OCI-LY1 (cell line): ENCODE data around the gene PARN.

Experiments used
- H2AFZ ChIP-seq: fragments of 200-600 bp; sonication (generic), shearing (Covaris generic); 2 replicates; pipeline ENCODE4 v1.6.0; 2014; ENCODE audit warnings: antibody characterized with exemption, mild to moderate bottlenecking, low read length
- H3F3A ChIP-seq: fragments of 200-600 bp; sonication (generic), shearing (Covaris generic); 2 replicates; pipeline ENCODE4 v1.6.0; 2014; ENCODE audit warnings: mild to moderate bottlenecking, antibody characterized with exemption, low read length, moderate library complexity; ENCODE audit not compliant: insufficient read depth
- H3K27ac ChIP-seq: fragments of 200-600 bp; sonication (generic); 2 replicates; pipeline ENCODE4 v1.5.1; 2014; ENCODE audit warnings: low read length, mixed run types, mild to moderate bottlenecking, low read depth; ENCODE audit not compliant: poor library complexity, severe bottlenecking
- H3K27me3 ChIP-seq: fragments of 200-600 bp; sonication (generic); 2 replicates; pipeline ENCODE4 v1.6.0; 2014; ENCODE audit warnings: antibody characterized with exemption, mild to moderate bottlenecking, low read length, moderate library complexity; ENCODE audit not compliant: insufficient read depth
- H3K36me3 ChIP-seq: fragments of 200-600 bp; sonication (generic); 2 replicates; pipeline ENCODE4 v1.6.1; 2014; ENCODE audit warnings: mild to moderate bottlenecking, antibody characterized with exemption, low read length, moderate library complexity, mixed read lengths; ENCODE audit not compliant: insufficient read depth
- H3K4me1 ChIP-seq: fragments of 200-600 bp; sonication (generic); 2 replicates; pipeline ENCODE4 v1.5.1; 2014; ENCODE audit warnings: mild to moderate bottlenecking, low read length, moderate library complexity; ENCODE audit not compliant: insufficient read depth, severe bottlenecking
- H3K4me2 ChIP-seq: fragments of 200-600 bp; sonication (generic), shearing (Covaris generic); 2 replicates; pipeline ENCODE4 v1.6.1; 2014; ENCODE audit warnings: low read length
- H3K4me3 ChIP-seq: fragments of 200-600 bp; sonication (generic); 2 replicates; pipeline ENCODE4 v1.5.1; 2014; ENCODE audit warnings: low read length, low read depth, mild to moderate bottlenecking, mixed read lengths; ENCODE audit not compliant: poor library complexity, severe bottlenecking
- H3K79me2 ChIP-seq: fragments of 200-600 bp; shearing (Covaris generic); 2 replicates; pipeline ENCODE4 v1.6.1; 2016; ENCODE audit warnings: mixed run types, low read length, mixed read lengths; ENCODE audit not compliant: insufficient read depth
- H3K9ac ChIP-seq: fragments of 200-600 bp; sonication (generic), shearing (Covaris generic); 2 replicates; pipeline ENCODE4 v1.6.1; 2014; ENCODE audit warnings: mild to moderate bottlenecking, low read length, mixed read lengths
- H3K9me2 ChIP-seq: fragments of 200-600 bp; sonication (generic), shearing (Covaris generic); 2 replicates; pipeline ENCODE4 v1.6.1; 2014; ENCODE audit warnings: low read depth, mild to moderate bottlenecking, low read length, mixed read lengths
- H3K9me3 ChIP-seq: fragments of 200-600 bp; shearing (Covaris generic); 2 replicates; pipeline ENCODE4 v1.6.1; 2014; ENCODE audit warnings: low read length, mixed read lengths
- H4K20me1 ChIP-seq: fragments of 200-600 bp; sonication (generic), shearing (Covaris generic); 2 replicates; pipeline ENCODE4 v1.6.0; 2016; ENCODE audit warnings: mild to moderate bottlenecking, low read length; ENCODE audit not compliant: insufficient read depth
- EZH2 ChIP-seq: fragments of 200-600 bp; sonication (generic), shearing (Covaris generic); IDR thresholded peaks from 2 replicates; pipeline ENCODE4 v1.8.0; 2017; ENCODE audit warnings: borderline replicate concordance, mixed run types, mild to moderate bottlenecking, antibody characterized with exemption, low read length, moderate library complexity, mixed read lengths
- TF ChIP-seq, protein P1 (sequence below): fragments of 200-600 bp; sonication (generic), shearing (Covaris generic); IDR thresholded peaks from 2 replicates; pipeline ENCODE4 v1.5.1; 2017; ENCODE audit warnings: mild to moderate bottlenecking, antibody characterized with exemption, low read length, moderate library complexity, mixed read lengths

The PARN gene

DNA sequence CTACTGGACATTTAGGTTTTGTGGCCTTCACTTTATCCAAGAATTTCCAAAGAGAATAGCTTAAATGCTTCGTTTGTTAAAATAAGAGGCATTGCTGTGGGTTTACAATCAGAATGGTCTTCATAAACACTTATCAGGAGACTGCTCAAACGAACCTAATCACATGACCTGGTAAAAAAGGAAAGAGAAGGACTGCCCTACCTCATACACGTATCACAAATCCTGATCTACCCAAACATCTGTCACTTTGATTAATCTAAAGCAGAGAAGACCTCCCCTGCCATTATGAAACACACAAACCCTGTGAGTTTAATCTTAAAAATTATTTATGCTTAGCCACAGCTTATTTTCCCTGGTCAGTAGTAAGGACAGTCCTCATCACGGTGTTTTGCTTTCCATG is 76.6 kb downstream of the PARN start:
- Histone ChIP-seq H3K9me2 (no peaks in the 10 kb centered on the region), H3K36me3 (peaks cover 58% of the 10 kb centered on the region)

DNA sequence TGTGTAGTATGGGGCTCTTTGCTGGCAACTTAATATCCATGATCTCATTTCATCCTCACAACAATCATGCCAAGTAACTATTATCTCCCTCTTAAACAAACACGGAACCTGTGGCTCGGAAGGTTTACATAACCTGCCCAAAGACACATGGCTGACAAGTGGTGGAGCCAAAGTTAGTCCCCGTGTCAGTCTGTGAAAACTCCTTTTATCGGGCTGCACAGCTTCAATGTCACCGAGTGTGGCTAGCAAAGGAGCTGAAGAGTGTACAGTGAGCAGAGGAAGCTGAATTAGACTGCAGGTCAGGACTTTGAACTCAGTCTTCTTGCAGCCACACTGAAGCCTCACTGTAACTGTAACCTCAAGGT is 80.3 kb downstream of the PARN start:
- Histone ChIP-seq H3K4me1 (no peaks in the 10 kb centered on the region), H3K4me3 (no peak overlapping the region), H3K4me2 (no peak overlapping the region), H2AFZ (no peak overlapping the region), H4K20me1 (no peaks in the 10 kb centered on the region), H3F3A (no peaks in the 10 kb centered on the region), H3K79me2 (no peaks in the 10 kb centered on the region), H3K36me3 (peaks cover 76% of the 10 kb centered on the region), H3K9me3 (no peaks in the 10 kb centered on the region), H3K27me3 (no peaks in the 10 kb centered on the region), H3K27ac (no peak overlapping the region), H3K9ac (no peak overlapping the region), H3K9me2 (no peaks in the 10 kb centered on the region)
- no peak for TF ChIP-seq EZH2
- TF ChIP-seq, protein P1, sequence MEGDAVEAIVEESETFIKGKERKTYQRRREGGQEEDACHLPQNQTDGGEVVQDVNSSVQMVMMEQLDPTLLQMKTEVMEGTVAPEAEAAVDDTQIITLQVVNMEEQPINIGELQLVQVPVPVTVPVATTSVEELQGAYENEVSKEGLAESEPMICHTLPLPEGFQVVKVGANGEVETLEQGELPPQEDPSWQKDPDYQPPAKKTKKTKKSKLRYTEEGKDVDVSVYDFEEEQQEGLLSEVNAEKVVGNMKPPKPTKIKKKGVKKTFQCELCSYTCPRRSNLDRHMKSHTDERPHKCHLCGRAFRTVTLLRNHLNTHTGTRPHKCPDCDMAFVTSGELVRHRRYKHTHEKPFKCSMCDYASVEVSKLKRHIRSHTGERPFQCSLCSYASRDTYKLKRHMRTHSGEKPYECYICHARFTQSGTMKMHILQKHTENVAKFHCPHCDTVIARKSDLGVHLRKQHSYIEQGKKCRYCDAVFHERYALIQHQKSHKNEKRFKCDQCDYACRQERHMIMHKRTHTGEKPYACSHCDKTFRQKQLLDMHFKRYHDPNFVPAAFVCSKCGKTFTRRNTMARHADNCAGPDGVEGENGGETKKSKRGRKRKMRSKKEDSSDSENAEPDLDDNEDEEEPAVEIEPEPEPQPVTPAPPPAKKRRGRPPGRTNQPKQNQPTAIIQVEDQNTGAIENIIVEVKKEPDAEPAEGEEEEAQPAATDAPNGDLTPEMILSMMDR, result no peak

More for the DNA sequence above, 76.6 kb downstream of the PARN start:
- no peak overlapping the region for H3K27ac ChIP-seq
- H3K79me2 ChIP-seq, result no peaks in the 10 kb centered on the region
- no peaks in the 10 kb centered on the region for H4K20me1 ChIP-seq
- H3K9ac ChIP-seq, result no peak overlapping the region
- H3K4me1 ChIP-seq, result no peaks in the 10 kb centered on the region
- no peak overlapping the region for H2AFZ ChIP-seq
- H3F3A ChIP-seq, result no peaks in the 10 kb centered on the region
- H3K9me3 ChIP-seq, result no peaks in the 10 kb centered on the region
- no peak overlapping the region for H3K4me2 ChIP-seq
- no peak for TF ChIP-seq EZH2
- TF ChIP-seq, protein P1, result no peak
- no peaks in the 10 kb centered on the region for H3K27me3 ChIP-seq
- no peak overlapping the region for H3K4me3 ChIP-seq

- Histone ChIP-seq H3K4me3 (no peak overlapping the region), H3K27ac (no peak overlapping the region), H3K4me2 (no peak overlapping the region)
These were observed 80.9 kb downstream of the PARN start for GRCh38 chr16:14548933-14549788.

More at GRCh38 chr16:14548933-14549788, 80.9 kb downstream of the PARN start:
- Histone ChIP-seq H3F3A (no peaks in the 10 kb centered on the region), H3K9me3 (no peaks in the 10 kb centered on the region), H3K4me1 (no peaks in the 10 kb centered on the region), H3K79me2 (no peaks in the 10 kb centered on the region), H4K20me1 (no peaks in the 10 kb centered on the region), H2AFZ (no peak overlapping the region), H3K27me3 (no peaks in the 10 kb centered on the region), H3K9ac (no peak overlapping the region), H3K9me2 (no peaks in the 10 kb centered on the region), H3K36me3 (peaks cover 80% of the 10 kb centered on the region)
- no peak for TF ChIP-seq EZH2
- TF ChIP-seq, protein P1, result no peak
